HG02642 (cell line): ENCODE data around the gene TARM1.
"Not testable (repeated sequence)": the region's sequence is repeated elsewhere in the genome, so short reads cannot be mapped to it uniquely, and the experiment has no call there.

Experiments used
- ATAC-seq: cut with Tn5 transposase; IDR thresholded peaks from one replicate; pipeline ENCODE4 v1.9.1; 2021; ENCODE audit warnings: mild to moderate bottlenecking; ENCODE audit not compliant: unreplicated experiment, poor library complexity

The TARM1 gene

GRCh38 chr19:54100561-54100960 lies 19.4 kb upstream of the TARM1 start, which contains the start of gene OSCAR:
TSS of gene OSCAR (minus strand) at chr19:54100803. CDS start at chr19:54100792, 11 bp downstream.
- no peak for ATAC-seq

- not testable (repeated sequence) for ATAC-seq
These were observed 18.7 kb upstream of the TARM1 start for GRCh38 chr19:54099903-54100255.

GRCh38 chr19:54099190-54099902 lies 18.2 kb upstream of the TARM1 start:
- no peak for ATAC-seq

- no peak for ATAC-seq
These were observed 15.5 kb upstream of the TARM1 start for GRCh38 chr19:54096617-54097106.

GRCh38 chr19:54095859-54096616 lies 14.9 kb upstream of the TARM1 start:
- ATAC-seq, result not testable (repeated sequence)

GRCh38 chr19:54095136-54095858 lies 14.1 kb upstream of the TARM1 start:
- ATAC-seq, result no peak

GRCh38 chr19:54094426-54095000 lies 13.3 kb upstream of the TARM1 start:
- no peak for ATAC-seq

- no peak for ATAC-seq
These were observed 3.2 kb upstream of the TARM1 start for GRCh38 chr19:54084410-54084809.

GRCh38 chr19:54077334-54077733 lies 3.8 kb downstream of the TARM1 start:
- ATAC-seq, result no peak

GRCh38 chr19:54074851-54075250 lies 6.3 kb downstream of the TARM1 start:
- ATAC-seq, result no peak

GRCh38 chr19:54073829-54074228 lies 7.3 kb downstream of the TARM1 start:
- ATAC-seq, result no peak

GRCh38 chr19:54069470-54069869 lies 11.7 kb downstream of the TARM1 start:
- no peak for ATAC-seq

- no peak for ATAC-seq
These were observed 17.6 kb downstream of the TARM1 start, which contains the start of gene VSTM1 for GRCh38 chr19:54063350-54064116. TSS of gene VSTM1 (minus strand) at chr19:54063897. CDS start at chr19:54063777, 120 bp downstream.

GRCh38 chr19:54062643-54063042 lies 18.5 kb downstream of the TARM1 start:
- no peak for ATAC-seq

- ATAC-seq, result no peak
These were observed 33.5 kb downstream of the TARM1 start for GRCh38 chr19:54047616-54048015.

GRCh38 chr19:54045771-54046170 lies 35.4 kb downstream of the TARM1 start:
- no peak for ATAC-seq

- ATAC-seq, result no peak
These were observed 38.2 kb downstream of the TARM1 start for GRCh38 chr19:54042989-54043388.

- ATAC-seq, result no peak
These were observed 39.1 kb downstream of the TARM1 start for GRCh38 chr19:54041969-54042606.

- no peak for ATAC-seq
These were observed 41.2 kb downstream of the TARM1 start for GRCh38 chr19:54040003-54040402.
